HFFc6 (cell line): ENCODE results near the gene DGKA. TPM values are rescaled to one million over a fixed set of nuclear protein-coding genes. Genes with fewer than 3 reads are reported as not detected.
"Not testable (repeated sequence)": the region's sequence is repeated elsewhere in the genome, so short reads cannot be mapped to it uniquely, and the experiment has no call there.

Experiments
- DNase-seq: peaks from one replicate; pipeline ENCODE4 v3.0.0-alpha.2; 2018
- H3K27ac Mint-ChIP-seq: 2 replicates; pipeline ENCODE4 v1.8.0; 2020; ENCODE audit warnings: mild to moderate bottlenecking, mixed read lengths
- H3K27me3 Mint-ChIP-seq: 2 replicates; pipeline ENCODE4 v1.8.0; 2021; ENCODE audit warnings: mild to moderate bottlenecking, moderate library complexity, mixed read lengths; ENCODE audit not compliant: insufficient read depth
- H3K36me3 Mint-ChIP-seq: 2 replicates; pipeline ENCODE4 v1.8.0; 2021; ENCODE audit warnings: low read depth, mixed read lengths
- H3K4me1 Mint-ChIP-seq: 2 replicates; pipeline ENCODE4 v1.8.0; 2020; ENCODE audit warnings: low read depth, mixed read lengths
- H3K4me3 Mint-ChIP-seq: 2 replicates; pipeline ENCODE4 v1.8.0; 2020; ENCODE audit warnings: mild to moderate bottlenecking, moderate library complexity, mixed read lengths
- H3K9me3 Mint-ChIP-seq: 2 replicates; pipeline ENCODE4 v1.8.0; 2020; ENCODE audit warnings: mild to moderate bottlenecking, mixed read lengths
- CTCF ChIP-seq: fragments of 200-600 bp; sonication (generic); IDR thresholded peaks from 2 replicates; pipeline ENCODE4 v1.5.0; 2021; ENCODE audit warnings: antibody characterized with exemption, mild to moderate bottlenecking
- total RNA-seq, 6 experiments: library from RNA; stranded (reverse); fragmentation: NEBNext Ultra II Directional; extraction: Animal tissue kit (Norgen Biotek cat#: 25700); gene quantifications; 2 replicates in 1 of 6; 3 replicates in 5 of 6; pipeline ENCODE4 v1.2.3, GENCODE V29; 2021

DGKA gene
- total RNA-seq, 6 experiments from 2014 or later, result 67.1 to 87.4 (median 79.6) TPM

- no peak for TF ChIP-seq CTCF
- peaks cover 18% of the 10 kb centered on the region for H3K4me1 Mint-ChIP-seq
- H3K27ac Mint-ChIP-seq, result no peak overlapping the region
- H3K27me3 Mint-ChIP-seq, result no peaks in the 10 kb centered on the region; the same call in 1 of the 2 replicates
- peaks cover 31% of the 10 kb centered on the region for H3K36me3 Mint-ChIP-seq
- DNase-seq, result peak; percentile 26
- no peaks in the 10 kb centered on the region for H3K9me3 Mint-ChIP-seq
- H3K4me3 Mint-ChIP-seq, result no peak overlapping the region
Measured at GRCh38 chr12:55974308-55974730, 43.4 kb downstream of the DGKA start.

GRCh38 chr12:55978393-55978792 is 47.4 kb downstream of the DGKA start:
- H3K4me1 Mint-ChIP-seq, result peaks cover 16% of the 10 kb centered on the region
- DNase-seq, result no peak
- no peaks in the 10 kb centered on the region; the same call in 1 of the 2 replicates for H3K27me3 Mint-ChIP-seq
- H3K27ac Mint-ChIP-seq, result no peak overlapping the region; the same call in 1 of the 2 replicates
- H3K36me3 Mint-ChIP-seq, result peaks cover 25% of the 10 kb centered on the region
- H3K9me3 Mint-ChIP-seq, result no peaks in the 10 kb centered on the region
- H3K4me3 Mint-ChIP-seq, result no peak overlapping the region
- TF ChIP-seq CTCF, result no peak

GRCh38 chr12:55979069-55979468 is 48.1 kb downstream of the DGKA start:
- Mint-ChIP-seq H3K27me3 (no peaks in the 10 kb centered on the region; the same call in 1 of the 2 replicates), H3K36me3 (peaks cover 28% of the 10 kb centered on the region), H3K9me3 (no peaks in the 10 kb centered on the region), H3K4me1 (peaks cover 16% of the 10 kb centered on the region), H3K27ac (no peak overlapping the region), H3K4me3 (no peak overlapping the region)
- DNase-seq, result no peak
- no peak for TF ChIP-seq CTCF

GRCh38 chr12:55981882-55982281 is 50.9 kb downstream of the DGKA start:
- not testable (repeated sequence) for H3K9me3 Mint-ChIP-seq, H3K4me3 Mint-ChIP-seq, H3K27ac Mint-ChIP-seq, H3K4me1 Mint-ChIP-seq, DNase-seq, H3K27me3 Mint-ChIP-seq
- H3K36me3 Mint-ChIP-seq, result peaks cover 23% of the 10 kb centered on the region

GRCh38 chr12:55982319-55982936 is 51.5 kb downstream of the DGKA start:
- Mint-ChIP-seq H3K4me3 (no peak overlapping the region), H3K27ac (no peak overlapping the region; the same call in 1 of the 2 replicates), H3K36me3 (peaks cover 23% of the 10 kb centered on the region), H3K27me3 (no peaks in the 10 kb centered on the region; the same call in 1 of the 2 replicates), H3K4me1 (0 out of 2 replicates have a peak, but pooled peaks cover 8% of the 10 kb centered on the region), H3K9me3 (no peaks in the 10 kb centered on the region)
- no peak for DNase-seq
- TF ChIP-seq CTCF, result no peak

GRCh38 chr12:55983232-55983842 is 52.4 kb downstream of the DGKA start:
- H3K4me1 Mint-ChIP-seq, result 0 out of 2 replicates have a peak, but pooled peaks cover 8% of the 10 kb centered on the region
- H3K27me3 Mint-ChIP-seq, result no peaks in the 10 kb centered on the region; the same call in 1 of the 2 replicates
- no peak for DNase-seq
- H3K4me3 Mint-ChIP-seq, result no peak overlapping the region
- peaks cover 22% of the 10 kb centered on the region for H3K36me3 Mint-ChIP-seq
- no peaks in the 10 kb centered on the region for H3K9me3 Mint-ChIP-seq
- H3K27ac Mint-ChIP-seq, result no peak overlapping the region
- TF ChIP-seq CTCF, result no peak
